ENCODE results near the gene KDM6A. TPM values are rescaled to one million over a fixed set of nuclear protein-coding genes. Genes with fewer than 3 reads are reported as not detected.

KDM6A gene
- total RNA-seq, 1 experiment from 2014 or later = 45.0 TPM

DNA sequence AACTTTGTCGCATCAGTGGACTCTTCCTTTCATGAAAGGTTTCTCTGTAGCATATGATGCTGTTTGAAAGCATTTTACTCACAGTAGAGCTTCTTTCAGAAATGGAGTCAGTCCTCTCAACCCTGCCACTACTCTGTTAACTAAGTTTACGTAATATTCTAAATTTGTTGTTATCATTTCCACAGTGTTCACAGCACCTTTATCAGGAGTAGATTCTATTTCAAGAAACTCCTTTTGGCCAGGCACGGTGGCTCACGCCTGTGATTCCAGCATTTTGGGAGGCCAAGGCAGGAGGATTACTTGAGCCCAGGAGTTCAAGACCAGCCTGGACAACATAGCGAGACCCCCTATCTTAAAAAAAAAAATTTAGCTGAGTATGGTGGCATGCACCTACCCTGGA lies 90.0 kb downstream of the KDM6A start:
- DNase-seq (ENCODE audit: low spot score) (no peak), ATAC-seq (no peak)
- Mint-ChIP-seq H3K36me3 (peaks cover 57% of the 10 kb centered on the region), H3K27me3 (ENCODE audit: low read depth) (no peaks in the 10 kb centered on the region), H3K9me3 (peaks cover 3% of the 10 kb centered on the region; the same call in 1 of the 2 replicates), H3K4me3 (no peak overlapping the region), H3K27ac (no peak overlapping the region), H3K4me1 (peaks cover 30% of the 10 kb centered on the region)
- TF ChIP-seq ZNF423 (CRISPR knock-in tag; IDR thresholded peaks at IDR 0.05) (no peak), KAT7 (CRISPR knock-in tag; IDR thresholded peaks at IDR 0.05; ENCODE audit: borderline replicate concordance) (no peak), NR1H2 (CRISPR knock-in tag; IDR thresholded peaks at IDR 0.05) (no peak), CBFB (CRISPR knock-in tag; IDR thresholded peaks at IDR 0.05; ENCODE audit: low read depth) (no peak), ELF4 (CRISPR knock-in tag; IDR thresholded peaks at IDR 0.05; ENCODE audit: low read depth) (no peak), ZBTB21 (CRISPR knock-in tag; IDR thresholded peaks at IDR 0.05; ENCODE audit: borderline replicate concordance) (no peak), PRRX2 (CRISPR knock-in tag; IDR thresholded peaks at IDR 0.05) (no peak), TEAD1 (CRISPR knock-in tag; IDR thresholded peaks at IDR 0.05) (no peak), ESRRA (CRISPR knock-in tag; IDR thresholded peaks at IDR 0.05; ENCODE audit: borderline replicate concordance) (no peak), JAZF1 (CRISPR knock-in tag; IDR thresholded peaks at IDR 0.05) (no peak)
- TF ChIP-seq, protein P1, sequence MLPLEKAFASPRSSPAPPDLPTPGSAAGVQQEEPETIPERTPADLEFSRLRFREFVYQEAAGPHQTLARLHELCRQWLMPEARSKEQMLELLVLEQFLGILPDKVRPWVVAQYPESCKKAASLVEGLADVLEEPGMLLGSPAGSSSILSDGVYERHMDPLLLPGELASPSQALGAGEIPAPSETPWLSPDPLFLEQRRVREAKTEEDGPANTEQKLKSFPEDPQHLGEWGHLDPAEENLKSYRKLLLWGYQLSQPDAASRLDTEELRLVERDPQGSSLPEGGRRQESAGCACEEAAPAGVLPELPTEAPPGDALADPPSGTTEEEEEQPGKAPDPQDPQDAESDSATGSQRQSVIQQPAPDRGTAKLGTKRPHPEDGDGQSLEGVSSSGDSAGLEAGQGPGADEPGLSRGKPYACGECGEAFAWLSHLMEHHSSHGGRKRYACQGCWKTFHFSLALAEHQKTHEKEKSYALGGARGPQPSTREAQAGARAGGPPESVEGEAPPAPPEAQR (CRISPR knock-in tag; IDR thresholded peaks at IDR 0.05) = no peak
- TF ChIP-seq, protein P2, sequence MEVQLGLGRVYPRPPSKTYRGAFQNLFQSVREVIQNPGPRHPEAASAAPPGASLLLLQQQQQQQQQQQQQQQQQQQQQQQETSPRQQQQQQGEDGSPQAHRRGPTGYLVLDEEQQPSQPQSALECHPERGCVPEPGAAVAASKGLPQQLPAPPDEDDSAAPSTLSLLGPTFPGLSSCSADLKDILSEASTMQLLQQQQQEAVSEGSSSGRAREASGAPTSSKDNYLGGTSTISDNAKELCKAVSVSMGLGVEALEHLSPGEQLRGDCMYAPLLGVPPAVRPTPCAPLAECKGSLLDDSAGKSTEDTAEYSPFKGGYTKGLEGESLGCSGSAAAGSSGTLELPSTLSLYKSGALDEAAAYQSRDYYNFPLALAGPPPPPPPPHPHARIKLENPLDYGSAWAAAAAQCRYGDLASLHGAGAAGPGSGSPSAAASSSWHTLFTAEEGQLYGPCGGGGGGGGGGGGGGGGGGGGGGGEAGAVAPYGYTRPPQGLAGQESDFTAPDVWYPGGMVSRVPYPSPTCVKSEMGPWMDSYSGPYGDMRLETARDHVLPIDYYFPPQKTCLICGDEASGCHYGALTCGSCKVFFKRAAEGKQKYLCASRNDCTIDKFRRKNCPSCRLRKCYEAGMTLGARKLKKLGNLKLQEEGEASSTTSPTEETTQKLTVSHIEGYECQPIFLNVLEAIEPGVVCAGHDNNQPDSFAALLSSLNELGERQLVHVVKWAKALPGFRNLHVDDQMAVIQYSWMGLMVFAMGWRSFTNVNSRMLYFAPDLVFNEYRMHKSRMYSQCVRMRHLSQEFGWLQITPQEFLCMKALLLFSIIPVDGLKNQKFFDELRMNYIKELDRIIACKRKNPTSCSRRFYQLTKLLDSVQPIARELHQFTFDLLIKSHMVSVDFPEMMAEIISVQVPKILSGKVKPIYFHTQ (CRISPR knock-in tag; IDR thresholded peaks at IDR 0.05) = no peak
- TF ChIP-seq, protein P3, sequence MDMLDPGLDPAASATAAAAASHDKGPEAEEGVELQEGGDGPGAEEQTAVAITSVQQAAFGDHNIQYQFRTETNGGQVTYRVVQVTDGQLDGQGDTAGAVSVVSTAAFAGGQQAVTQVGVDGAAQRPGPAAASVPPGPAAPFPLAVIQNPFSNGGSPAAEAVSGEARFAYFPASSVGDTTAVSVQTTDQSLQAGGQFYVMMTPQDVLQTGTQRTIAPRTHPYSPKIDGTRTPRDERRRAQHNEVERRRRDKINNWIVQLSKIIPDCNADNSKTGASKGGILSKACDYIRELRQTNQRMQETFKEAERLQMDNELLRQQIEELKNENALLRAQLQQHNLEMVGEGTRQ (CRISPR knock-in tag; IDR thresholded peaks at IDR 0.05) = no peak
- TF ChIP-seq, protein P4, sequence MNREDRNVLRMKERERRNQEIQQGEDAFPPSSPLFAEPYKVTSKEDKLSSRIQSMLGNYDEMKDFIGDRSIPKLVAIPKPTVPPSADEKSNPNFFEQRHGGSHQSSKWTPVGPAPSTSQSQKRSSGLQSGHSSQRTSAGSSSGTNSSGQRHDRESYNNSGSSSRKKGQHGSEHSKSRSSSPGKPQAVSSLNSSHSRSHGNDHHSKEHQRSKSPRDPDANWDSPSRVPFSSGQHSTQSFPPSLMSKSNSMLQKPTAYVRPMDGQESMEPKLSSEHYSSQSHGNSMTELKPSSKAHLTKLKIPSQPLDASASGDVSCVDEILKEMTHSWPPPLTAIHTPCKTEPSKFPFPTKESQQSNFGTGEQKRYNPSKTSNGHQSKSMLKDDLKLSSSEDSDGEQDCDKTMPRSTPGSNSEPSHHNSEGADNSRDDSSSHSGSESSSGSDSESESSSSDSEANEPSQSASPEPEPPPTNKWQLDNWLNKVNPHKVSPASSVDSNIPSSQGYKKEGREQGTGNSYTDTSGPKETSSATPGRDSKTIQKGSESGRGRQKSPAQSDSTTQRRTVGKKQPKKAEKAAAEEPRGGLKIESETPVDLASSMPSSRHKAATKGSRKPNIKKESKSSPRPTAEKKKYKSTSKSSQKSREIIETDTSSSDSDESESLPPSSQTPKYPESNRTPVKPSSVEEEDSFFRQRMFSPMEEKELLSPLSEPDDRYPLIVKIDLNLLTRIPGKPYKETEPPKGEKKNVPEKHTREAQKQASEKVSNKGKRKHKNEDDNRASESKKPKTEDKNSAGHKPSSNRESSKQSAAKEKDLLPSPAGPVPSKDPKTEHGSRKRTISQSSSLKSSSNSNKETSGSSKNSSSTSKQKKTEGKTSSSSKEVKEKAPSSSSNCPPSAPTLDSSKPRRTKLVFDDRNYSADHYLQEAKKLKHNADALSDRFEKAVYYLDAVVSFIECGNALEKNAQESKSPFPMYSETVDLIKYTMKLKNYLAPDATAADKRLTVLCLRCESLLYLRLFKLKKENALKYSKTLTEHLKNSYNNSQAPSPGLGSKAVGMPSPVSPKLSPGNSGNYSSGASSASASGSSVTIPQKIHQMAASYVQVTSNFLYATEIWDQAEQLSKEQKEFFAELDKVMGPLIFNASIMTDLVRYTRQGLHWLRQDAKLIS (CRISPR knock-in tag; IDR thresholded peaks at IDR 0.05; ENCODE audit: borderline replicate concordance) = no peak
- TF ChIP-seq, protein P5, sequence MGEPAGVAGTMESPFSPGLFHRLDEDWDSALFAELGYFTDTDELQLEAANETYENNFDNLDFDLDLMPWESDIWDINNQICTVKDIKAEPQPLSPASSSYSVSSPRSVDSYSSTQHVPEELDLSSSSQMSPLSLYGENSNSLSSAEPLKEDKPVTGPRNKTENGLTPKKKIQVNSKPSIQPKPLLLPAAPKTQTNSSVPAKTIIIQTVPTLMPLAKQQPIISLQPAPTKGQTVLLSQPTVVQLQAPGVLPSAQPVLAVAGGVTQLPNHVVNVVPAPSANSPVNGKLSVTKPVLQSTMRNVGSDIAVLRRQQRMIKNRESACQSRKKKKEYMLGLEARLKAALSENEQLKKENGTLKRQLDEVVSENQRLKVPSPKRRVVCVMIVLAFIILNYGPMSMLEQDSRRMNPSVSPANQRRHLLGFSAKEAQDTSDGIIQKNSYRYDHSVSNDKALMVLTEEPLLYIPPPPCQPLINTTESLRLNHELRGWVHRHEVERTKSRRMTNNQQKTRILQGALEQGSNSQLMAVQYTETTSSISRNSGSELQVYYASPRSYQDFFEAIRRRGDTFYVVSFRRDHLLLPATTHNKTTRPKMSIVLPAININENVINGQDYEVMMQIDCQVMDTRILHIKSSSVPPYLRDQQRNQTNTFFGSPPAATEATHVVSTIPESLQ (CRISPR knock-in tag; IDR thresholded peaks at IDR 0.05) = no peak
- TF ChIP-seq, protein P6, sequence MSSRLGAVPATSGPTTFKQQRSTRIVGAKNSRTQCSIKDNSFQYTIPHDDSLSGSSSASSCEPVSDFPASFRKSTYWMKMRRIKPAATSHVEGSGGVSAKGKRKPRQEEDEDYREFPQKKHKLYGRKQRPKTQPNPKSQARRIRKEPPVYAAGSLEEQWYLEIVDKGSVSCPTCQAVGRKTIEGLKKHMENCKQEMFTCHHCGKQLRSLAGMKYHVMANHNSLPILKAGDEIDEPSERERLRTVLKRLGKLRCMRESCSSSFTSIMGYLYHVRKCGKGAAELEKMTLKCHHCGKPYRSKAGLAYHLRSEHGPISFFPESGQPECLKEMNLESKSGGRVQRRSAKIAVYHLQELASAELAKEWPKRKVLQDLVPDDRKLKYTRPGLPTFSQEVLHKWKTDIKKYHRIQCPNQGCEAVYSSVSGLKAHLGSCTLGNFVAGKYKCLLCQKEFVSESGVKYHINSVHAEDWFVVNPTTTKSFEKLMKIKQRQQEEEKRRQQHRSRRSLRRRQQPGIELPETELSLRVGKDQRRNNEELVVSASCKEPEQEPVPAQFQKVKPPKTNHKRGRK (CRISPR knock-in tag; IDR thresholded peaks at IDR 0.05; ENCODE audit: borderline replicate concordance) = no peak
- TF ChIP-seq, protein P7, sequence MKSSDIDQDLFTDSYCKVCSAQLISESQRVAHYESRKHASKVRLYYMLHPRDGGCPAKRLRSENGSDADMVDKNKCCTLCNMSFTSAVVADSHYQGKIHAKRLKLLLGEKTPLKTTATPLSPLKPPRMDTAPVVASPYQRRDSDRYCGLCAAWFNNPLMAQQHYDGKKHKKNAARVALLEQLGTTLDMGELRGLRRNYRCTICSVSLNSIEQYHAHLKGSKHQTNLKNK (CRISPR knock-in tag; IDR thresholded peaks at IDR 0.05) = no peak
- TF ChIP-seq, protein P8, sequence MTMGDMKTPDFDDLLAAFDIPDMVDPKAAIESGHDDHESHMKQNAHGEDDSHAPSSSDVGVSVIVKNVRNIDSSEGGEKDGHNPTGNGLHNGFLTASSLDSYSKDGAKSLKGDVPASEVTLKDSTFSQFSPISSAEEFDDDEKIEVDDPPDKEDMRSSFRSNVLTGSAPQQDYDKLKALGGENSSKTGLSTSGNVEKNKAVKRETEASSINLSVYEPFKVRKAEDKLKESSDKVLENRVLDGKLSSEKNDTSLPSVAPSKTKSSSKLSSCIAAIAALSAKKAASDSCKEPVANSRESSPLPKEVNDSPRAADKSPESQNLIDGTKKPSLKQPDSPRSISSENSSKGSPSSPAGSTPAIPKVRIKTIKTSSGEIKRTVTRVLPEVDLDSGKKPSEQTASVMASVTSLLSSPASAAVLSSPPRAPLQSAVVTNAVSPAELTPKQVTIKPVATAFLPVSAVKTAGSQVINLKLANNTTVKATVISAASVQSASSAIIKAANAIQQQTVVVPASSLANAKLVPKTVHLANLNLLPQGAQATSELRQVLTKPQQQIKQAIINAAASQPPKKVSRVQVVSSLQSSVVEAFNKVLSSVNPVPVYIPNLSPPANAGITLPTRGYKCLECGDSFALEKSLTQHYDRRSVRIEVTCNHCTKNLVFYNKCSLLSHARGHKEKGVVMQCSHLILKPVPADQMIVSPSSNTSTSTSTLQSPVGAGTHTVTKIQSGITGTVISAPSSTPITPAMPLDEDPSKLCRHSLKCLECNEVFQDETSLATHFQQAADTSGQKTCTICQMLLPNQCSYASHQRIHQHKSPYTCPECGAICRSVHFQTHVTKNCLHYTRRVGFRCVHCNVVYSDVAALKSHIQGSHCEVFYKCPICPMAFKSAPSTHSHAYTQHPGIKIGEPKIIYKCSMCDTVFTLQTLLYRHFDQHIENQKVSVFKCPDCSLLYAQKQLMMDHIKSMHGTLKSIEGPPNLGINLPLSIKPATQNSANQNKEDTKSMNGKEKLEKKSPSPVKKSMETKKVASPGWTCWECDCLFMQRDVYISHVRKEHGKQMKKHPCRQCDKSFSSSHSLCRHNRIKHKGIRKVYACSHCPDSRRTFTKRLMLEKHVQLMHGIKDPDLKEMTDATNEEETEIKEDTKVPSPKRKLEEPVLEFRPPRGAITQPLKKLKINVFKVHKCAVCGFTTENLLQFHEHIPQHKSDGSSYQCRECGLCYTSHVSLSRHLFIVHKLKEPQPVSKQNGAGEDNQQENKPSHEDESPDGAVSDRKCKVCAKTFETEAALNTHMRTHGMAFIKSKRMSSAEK (CRISPR knock-in tag; IDR thresholded peaks at IDR 0.05; ENCODE audit: borderline replicate concordance) = no peak
- TF ChIP-seq, protein P9, sequence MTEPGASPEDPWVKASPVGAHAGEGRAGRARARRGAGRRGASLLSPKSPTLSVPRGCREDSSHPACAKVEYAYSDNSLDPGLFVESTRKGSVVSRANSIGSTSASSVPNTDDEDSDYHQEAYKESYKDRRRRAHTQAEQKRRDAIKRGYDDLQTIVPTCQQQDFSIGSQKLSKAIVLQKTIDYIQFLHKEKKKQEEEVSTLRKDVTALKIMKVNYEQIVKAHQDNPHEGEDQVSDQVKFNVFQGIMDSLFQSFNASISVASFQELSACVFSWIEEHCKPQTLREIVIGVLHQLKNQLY (CRISPR knock-in tag; IDR thresholded peaks at IDR 0.05) = no peak
- POLR2A ChIA-PET = no interaction called here
- CTCF ChIA-PET = no interaction called here

Measured in WTC11 (cell line).